A549 treated with dexamethasone at 1 μM for 4 hours (cell line): ENCODE data around the gene NBPF3. TPM values are rescaled to one million over a fixed set of nuclear protein-coding genes. Genes with fewer than 3 reads are reported as not detected.

ENCODE experiments used
- total RNA-seq: library from RNA; stranded (reverse); fragments of 200-300 nt; extraction: Qiagen RNA extraction; gene quantifications from 5 replicates; pipeline ENCODE4 v1.2.3, GENCODE V29; 2022

NBPF3 gene
- 6.0 to 7.7 TPM (median 6.9 TPM) in 5 replicates for total RNA-seq

GRCh38 chr1:21439721-21440629 lies at the start of gene NBPF3:
TSS of gene NBPF3 (plus strand) at chr1:21440137. CDS start at chr1:21445087, 4,950 bp downstream.

GRCh38 chr1:21509351-21510112 lies 69.6 kb downstream of the NBPF3 start, which contains the start of gene ALPL:
TSS of gene ALPL (plus strand) at chr1:21509423. CDS start at chr1:21554082, 44,659 bp downstream.

Other genes with a start within 250 kb of the NBPF3 start
- gene ECE1, start 149.7 kb upstream of the NBPF3 start, total RNA-seq = 51.4 to 75.8 TPM (median 69.7 TPM) in 5 replicates
- gene ALPL, start 69.3 kb downstream of the NBPF3 start, total RNA-seq = 0.30 to 0.53 TPM (median 0.43 TPM) in 5 replicates
- gene RAP1GAP, start 229.2 kb downstream of the NBPF3 start, total RNA-seq = 6.8 to 10.6 TPM (median 10.1 TPM) in 5 replicates